Astrocyte (in vitro differentiated cells and primary cell): ENCODE data around the gene SLC16A6.

Source experiments
- EZH2 ChIP-seq: IDR thresholded peaks from 2 replicates; pipeline ENCODE4 v1.6.1; 2012; ENCODE audit warnings: mild to moderate bottlenecking, low read length, inconsistent platforms; ENCODE audit not compliant: insufficient read depth
- TF ChIP-seq, protein P1 (sequence below): IDR thresholded peaks from 2 replicates; pipeline ENCODE4 v1.5.1; 2011; ENCODE audit warnings: low read depth, mild to moderate bottlenecking, inconsistent platforms, low read length, moderate library complexity; ENCODE audit not compliant: insufficient read depth

DNA sequence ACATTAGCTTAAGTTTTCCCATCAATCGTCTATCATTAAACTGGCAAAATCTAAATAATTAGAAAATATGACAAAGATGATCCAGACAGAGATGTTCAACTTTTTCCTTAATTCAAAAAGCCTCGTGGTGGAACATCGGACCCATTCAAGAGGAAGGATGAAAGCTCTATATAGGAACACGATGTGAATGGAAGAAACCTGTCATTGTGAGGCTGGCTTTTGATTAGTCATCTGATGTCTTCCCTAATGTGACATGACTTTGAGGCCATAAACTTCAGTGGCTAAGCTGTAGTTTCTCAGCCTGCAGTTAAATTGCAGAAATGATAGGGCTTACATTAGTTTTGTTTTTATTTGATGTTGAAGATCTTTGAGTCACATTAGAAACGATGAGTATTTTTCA is 42.0 kb downstream of the SLC16A6 start:
- TF ChIP-seq, protein P1, sequence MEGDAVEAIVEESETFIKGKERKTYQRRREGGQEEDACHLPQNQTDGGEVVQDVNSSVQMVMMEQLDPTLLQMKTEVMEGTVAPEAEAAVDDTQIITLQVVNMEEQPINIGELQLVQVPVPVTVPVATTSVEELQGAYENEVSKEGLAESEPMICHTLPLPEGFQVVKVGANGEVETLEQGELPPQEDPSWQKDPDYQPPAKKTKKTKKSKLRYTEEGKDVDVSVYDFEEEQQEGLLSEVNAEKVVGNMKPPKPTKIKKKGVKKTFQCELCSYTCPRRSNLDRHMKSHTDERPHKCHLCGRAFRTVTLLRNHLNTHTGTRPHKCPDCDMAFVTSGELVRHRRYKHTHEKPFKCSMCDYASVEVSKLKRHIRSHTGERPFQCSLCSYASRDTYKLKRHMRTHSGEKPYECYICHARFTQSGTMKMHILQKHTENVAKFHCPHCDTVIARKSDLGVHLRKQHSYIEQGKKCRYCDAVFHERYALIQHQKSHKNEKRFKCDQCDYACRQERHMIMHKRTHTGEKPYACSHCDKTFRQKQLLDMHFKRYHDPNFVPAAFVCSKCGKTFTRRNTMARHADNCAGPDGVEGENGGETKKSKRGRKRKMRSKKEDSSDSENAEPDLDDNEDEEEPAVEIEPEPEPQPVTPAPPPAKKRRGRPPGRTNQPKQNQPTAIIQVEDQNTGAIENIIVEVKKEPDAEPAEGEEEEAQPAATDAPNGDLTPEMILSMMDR: no peak
- no peak for TF ChIP-seq EZH2
